Measurements from ENCODE around the gene FOXO4. TPM values are rescaled to one million over a fixed set of nuclear protein-coding genes. Genes with fewer than 3 reads are reported as not detected.

The FOXO4 gene
- total and polyA plus RNA-seq, 7 donors, result 14.6 to 80.7 (median 56.5) TPM

GRCh38 chrX:71111141-71111843 is 15.6 kb downstream of the FOXO4 start, which contains the start of gene IL2RG:
Gene IL2RG, minus strand, starts transcription at chrX:71111577. Its CDS starts 38 bp downstream, at chrX:71111539.
- H3K27ac ChIP-seq, result no peak within 1 kb of the TSS
- no peaks in the 10 kb centered on the region for H3K36me3 ChIP-seq (ENCODE audit: insufficient read depth in 1 of 2, low read depth in 1 of 2)
- no peak for DNase-seq
- no peak for TF ChIP-seq CTCF (IDR thresholded peaks at IDR 0.05)
- H3K4me1 ChIP-seq, result no peaks in the 10 kb centered on the region
- 44 to 60% (median 51%) methylated on average over 8 of the region's 8 CpGs for WGBS, 3 donors
- ATAC-seq, result no peak
- no peaks in the 10 kb centered on the region for H3K9me3 ChIP-seq
- no peaks in the 10 kb centered on the region for H3K27me3 ChIP-seq (ENCODE audit: insufficient read depth in 3 of 3, low read length in 2 of 3)
- H3K4me3 ChIP-seq, result no peak within 1 kb of the TSS
- intact Hi-C loops (cut with DNase I), result no loop called here

GRCh38 chrX:71111921-71112431 is 16.3 kb downstream of the FOXO4 start:
- no peak overlapping the region for H3K4me3 ChIP-seq
- no peaks in the 10 kb centered on the region for H3K36me3 ChIP-seq (ENCODE audit: insufficient read depth in 1 of 2, low read depth in 1 of 2)
- no peaks in the 10 kb centered on the region for H3K27me3 ChIP-seq (ENCODE audit: insufficient read depth in 3 of 3, low read length in 2 of 3)
- no peak for DNase-seq
- whole genome bisulfite sequencing, 3 donors, result 43 to 53% (median 44%) methylated on average over 5 of the region's 5 CpGs
- no peak overlapping the region for H3K27ac ChIP-seq
- H3K4me1 ChIP-seq, result no peaks in the 10 kb centered on the region
- no peak for ATAC-seq
- intact Hi-C loops (cut with DNase I), result no loop called here
- no peak for TF ChIP-seq CTCF (IDR thresholded peaks at IDR 0.05)
- H3K9me3 ChIP-seq, result no peaks in the 10 kb centered on the region

GRCh38 chrX:71117358-71117757 is 21.7 kb downstream of the FOXO4 start:
- no peaks in the 10 kb centered on the region for H3K27me3 ChIP-seq (ENCODE audit: insufficient read depth in 3 of 3, low read length in 2 of 3)
- peak overlapping the region; percentile 79 for H3K27ac ChIP-seq
- no peak for DNase-seq
- H3K4me3 ChIP-seq, result peak overlapping the region; percentile 70
- H3K36me3 ChIP-seq (ENCODE audit: insufficient read depth in 1 of 2, low read depth in 1 of 2), result peaks cover 0 to 25% of the 10 kb centered on the region in 2 donors
- TF ChIP-seq CTCF (IDR thresholded peaks at IDR 0.05), result no peak
- 78 to 86% (median 78%) methylated on average over 10 of the region's 10 CpGs for WGBS, 3 donors
- no peaks in the 10 kb centered on the region for H3K9me3 ChIP-seq
- ATAC-seq, result no peak
- intact Hi-C loops (cut with DNase I), result no loop called here
- H3K4me1 ChIP-seq, result peaks cover 9% of the 10 kb centered on the region

GRCh38 chrX:71118032-71118984 is 22.7 kb downstream of the FOXO4 start, which contains the start of gene MED12:
Gene MED12, plus strand, starts transcription at chrX:71118596. Its CDS starts 159 bp downstream, at chrX:71118755.
- Histone ChIP-seq H3K4me3 (peak within 1 kb of the TSS; percentile 70), H3K27ac (peak within 1 kb of the TSS; percentile 79), H3K27me3 (ENCODE audit: insufficient read depth in 3 of 3, low read length in 2 of 3) (no peaks in the 10 kb centered on the region), H3K4me1 (peaks cover 9% of the 10 kb centered on the region), H3K36me3 (ENCODE audit: insufficient read depth in 1 of 2, low read depth in 1 of 2) (peaks cover 0 to 35% of the 10 kb centered on the region in 2 donors), H3K9me3 (no peaks in the 10 kb centered on the region)
- intact Hi-C loops (cut with DNase I), result no loop called here
- peak; percentile 98 to 99 (median 98) for ATAC-seq
- TF ChIP-seq CTCF (IDR thresholded peaks at IDR 0.05), result no peak
- WGBS, 3 donors, result 1 to 28% (median 2%) methylated on average over 29 to 56 of the region's 56 CpGs
- peak; percentile 85 to 93 for DNase-seq
